HG03139 (cell line): Measurements from ENCODE around the gene COLEC11.

Experiments
- ATAC-seq: cut with Tn5 transposase; IDR thresholded peaks from one replicate; pipeline ENCODE4 v1.9.1; 2021; ENCODE audit not compliant: unreplicated experiment

Gene COLEC11

DNA sequence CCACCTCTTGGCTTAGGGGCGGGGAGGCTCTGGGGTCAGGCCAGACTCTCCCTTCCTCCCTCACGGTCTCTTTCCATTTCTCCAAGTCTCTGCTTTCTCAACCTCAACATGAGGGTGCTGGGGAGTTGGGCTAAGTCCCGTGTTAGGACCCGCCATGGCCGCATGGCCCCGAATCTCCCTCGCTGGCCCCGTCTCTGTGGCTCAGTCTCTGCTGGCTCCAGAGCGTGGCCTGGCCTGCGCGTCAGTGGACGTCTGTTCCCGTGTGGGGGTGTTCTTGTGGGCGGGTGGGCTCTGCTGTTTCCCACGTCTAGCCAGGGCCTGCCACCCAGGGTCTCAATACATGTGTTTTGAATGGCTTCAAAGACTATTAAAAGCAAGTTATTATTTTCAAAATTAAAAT is 75.5 kb downstream of the COLEC11 start:
- no peak for ATAC-seq

DNA sequence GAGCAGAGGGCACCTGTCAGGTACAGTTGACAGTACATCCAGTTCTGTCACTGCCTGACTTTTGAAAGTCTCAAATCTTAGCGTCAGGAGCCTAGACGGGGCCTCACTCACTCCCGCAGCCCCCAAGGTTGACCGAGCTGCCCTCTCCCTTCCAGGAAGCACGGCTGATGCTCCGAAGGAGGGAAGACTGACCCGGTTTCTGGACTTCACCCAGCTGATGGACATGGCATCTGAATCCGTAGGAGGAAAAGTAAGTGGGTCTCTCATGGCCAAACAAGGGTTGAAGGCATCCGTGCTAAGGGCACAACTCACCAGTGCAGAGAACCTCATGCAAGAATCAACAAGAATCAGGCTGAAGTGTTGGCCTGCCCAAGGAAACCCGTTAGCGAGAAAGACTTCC is 76.0 kb downstream of the COLEC11 start:
- ATAC-seq, result no peak

DNA sequence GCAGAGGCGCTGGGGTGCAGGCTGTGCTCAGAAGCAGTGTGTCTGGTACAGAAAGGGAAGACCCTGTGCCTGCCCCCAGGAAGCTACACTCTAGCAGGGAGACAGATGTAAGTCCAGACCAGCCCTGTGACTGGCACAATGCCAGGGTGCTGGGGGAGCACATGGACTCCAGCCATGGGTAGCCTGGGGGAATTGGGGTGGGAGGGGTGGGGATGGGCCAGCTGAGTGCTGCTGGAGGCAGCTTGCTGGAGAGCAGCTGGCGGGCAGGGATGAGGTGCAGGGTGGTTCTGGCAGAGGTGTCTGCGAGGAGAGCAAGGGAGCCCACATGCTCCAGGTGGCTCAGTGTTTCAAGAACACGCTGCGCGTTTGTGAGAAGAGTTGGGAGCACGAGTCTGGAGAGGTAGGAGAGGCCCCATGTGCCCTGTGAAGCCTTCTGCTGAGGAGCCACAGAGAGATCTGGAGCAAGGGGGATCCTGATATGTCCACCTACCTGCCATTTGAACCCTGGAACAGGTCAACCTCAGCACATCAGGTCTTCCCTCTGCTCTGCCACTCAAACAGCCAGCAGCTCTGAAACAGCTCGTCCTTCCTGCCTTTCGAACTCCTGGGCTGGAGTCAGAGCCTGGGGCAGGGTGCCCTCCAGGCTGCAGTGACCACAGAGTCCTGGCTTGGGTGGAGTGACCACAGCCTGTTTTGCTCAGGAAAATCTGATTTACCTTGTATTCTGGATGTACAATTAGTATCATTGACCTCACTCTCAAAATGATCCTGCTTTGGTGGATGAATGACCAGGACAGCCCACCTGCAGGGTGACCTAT is 78.2 kb downstream of the COLEC11 start:
- ATAC-seq, result no peak

DNA sequence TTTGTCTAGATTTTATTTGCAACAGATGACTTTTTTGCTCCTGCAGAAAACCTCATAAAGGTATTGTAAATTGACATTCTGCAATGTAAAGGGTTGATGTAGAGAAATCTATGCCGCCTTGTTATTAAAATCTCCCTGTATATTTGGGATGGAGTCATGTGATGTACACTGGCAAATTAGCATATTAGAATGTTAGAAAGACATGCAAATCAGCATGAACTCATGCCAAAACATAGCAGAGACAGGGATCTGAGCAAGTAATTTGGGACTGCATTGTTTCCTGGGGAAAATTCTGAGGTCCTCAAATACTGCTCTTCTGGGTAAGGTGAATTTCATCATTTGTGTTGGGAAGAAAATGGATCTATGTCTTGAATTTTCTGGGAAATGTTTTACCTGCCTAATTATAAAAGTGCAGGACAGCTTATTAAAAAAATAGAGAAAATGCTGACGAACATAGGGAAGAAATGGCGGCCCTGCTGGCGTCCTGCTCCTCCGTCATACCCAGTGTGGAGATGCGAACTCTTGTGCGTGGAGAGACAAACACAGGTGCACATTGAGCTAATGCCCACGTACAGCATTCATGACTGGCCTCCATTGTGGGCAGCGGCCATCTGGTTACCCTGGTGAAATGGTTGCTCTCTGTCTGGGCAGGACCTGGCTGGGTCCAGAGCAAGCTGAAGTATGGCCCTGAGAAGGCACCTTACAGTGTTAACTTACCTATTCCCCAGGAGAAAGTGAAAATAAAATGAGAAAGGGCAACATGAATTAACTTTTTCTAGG is 79.3 kb downstream of the COLEC11 start:
- ATAC-seq, result no peak

DNA sequence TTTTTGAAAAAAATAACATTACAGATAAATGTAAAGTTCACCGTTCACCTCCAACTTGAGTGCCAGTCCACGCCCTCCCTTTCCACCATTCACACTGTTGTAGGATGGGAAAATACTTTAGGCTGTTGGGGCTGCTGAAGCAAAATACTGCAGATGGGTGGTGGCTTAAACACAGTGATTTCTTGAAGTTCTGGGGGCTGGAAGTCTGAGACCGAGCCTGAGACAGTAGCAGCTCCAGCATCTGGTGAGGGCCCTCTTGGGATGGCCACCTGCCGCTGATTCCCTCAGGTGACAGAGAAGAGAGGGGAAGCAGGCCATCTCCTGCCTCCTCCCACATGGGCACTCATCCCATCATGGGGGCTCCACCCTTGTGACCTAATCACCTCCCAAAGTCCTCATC is 80.8 kb downstream of the COLEC11 start:
- ATAC-seq, result no peak

DNA sequence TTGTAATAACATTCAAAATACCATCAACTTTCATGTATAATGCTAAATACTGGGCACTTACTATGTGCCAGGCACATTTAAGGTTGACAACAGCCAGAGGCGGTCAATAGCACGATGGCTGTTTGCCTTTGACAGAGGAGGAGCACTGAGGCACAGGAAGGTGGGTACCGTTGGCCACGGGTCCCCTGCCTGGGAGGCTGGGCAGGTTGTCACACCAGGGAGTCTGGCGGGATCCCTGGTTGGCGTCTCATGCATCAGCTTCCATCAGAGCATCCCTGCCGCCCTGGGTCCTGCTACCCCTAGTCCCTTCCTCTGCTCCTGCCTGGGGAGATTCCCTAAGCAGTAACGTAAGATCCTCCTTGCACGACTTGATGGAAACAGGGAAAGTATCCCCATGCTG is 82.5 kb downstream of the COLEC11 start:
- no peak for ATAC-seq

DNA sequence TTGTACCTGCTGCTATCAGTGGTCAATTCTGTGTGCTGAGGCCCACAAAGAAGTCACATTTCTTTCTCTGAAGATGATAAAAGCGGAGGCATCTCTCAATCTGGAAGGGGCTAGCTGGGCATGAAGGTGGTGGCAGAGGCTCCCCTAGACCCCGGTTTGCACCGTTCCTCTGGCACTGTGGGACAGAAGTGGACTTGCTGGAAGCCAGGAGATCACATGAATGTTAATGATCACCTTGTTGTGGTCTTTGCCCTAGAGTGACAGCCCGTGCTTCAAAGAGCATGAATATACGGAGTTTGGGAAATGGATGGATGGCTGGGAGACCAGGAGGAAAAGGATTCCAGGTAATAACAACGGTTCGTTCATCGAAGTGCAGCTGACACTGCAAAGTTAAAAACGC is 83.3 kb downstream of the COLEC11 start:
- no peak for ATAC-seq

DNA sequence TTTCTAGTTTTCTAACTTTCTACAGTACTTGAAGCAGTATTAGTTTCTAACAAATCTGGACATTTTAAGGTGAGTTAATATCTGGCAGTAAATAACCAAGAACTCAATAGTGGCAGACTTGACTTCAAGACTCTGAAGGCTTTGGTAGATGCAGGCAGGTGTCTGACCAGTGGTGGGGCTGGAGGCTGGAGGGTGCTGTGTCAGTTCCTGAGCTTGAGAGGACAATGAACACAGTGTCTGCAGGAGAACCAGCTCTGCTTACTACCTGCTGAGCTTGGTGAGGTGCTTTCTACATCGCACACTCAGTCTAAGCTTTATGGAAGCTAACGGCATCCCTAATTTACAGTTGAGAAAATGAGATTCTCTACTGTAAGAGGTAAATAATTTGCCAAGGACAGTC is 84.3 kb downstream of the COLEC11 start:
- no peak for ATAC-seq

DNA sequence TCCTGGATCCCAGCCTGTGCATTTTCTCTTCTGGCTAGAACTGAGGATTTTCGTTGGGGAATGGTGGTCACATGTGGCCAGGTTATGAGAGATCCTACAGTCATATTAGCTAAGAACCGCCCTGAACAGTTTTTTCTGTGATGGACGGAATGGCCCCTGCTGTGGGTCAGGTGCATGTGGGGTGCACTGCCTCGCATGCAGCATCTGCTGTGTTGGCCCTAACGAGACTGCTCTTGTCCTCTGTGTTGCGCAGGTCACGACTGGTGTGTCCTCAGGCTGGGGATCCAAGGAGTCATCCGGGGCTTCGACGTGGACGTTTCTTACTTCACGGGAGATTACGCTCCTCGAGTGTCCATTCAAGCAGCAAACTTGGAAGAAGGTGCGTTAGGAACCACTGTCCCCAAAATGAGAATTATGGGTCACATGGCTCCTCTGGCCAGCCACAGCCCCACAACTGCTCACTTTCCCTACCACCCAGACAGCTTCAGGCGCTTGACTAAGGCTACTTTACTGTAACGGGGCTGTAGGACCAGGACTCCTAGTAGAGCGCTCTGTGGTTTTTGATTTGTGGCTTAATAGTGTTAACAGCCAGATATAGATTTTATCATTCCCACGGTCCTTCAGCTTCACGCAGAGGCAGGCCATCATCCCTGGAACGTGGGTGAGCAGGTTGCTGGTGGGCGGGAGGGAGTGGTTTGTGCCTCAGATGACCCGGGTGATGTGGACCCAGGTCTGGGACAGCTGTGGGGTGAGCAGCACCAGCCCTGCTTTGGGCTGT is 84.9 kb downstream of the COLEC11 start:
- no peak for ATAC-seq

DNA sequence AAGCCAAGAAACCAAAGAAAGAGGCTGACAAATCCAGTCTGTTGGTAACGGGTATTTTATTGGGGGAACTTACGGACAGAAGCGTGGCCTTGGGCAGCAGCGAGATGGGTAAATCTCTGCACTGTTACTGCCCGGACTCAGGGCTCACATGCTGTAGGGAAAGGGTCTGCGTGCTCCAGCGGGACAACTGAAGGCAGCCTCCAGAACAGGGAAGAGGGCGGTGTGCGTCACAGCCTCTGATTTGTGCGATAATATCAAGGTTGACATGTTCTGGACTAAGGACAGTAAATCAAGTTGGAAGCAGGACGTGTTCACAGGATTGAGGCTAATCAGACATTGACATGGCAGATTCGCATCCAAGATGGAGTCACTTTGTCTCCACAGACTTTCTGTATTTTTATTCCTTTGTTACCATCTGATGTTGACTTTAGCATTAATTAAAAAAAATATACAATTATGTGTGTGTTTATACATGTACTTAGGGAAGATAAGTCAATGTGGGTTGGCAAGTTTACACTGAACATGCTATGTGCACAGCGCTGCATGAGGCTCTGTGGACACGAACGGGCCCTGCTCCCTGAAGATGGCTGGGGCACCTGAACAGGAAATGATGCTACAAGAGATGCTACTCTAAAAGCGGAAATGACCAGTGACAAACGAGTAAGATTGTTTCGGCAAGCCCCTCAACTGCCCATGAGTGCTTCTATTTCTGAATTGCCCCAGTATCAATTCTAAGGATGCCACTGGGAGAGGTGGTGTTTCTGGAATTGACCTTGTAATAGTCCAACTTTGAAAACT is 85.8 kb downstream of the COLEC11 start:
- no peak for ATAC-seq

DNA sequence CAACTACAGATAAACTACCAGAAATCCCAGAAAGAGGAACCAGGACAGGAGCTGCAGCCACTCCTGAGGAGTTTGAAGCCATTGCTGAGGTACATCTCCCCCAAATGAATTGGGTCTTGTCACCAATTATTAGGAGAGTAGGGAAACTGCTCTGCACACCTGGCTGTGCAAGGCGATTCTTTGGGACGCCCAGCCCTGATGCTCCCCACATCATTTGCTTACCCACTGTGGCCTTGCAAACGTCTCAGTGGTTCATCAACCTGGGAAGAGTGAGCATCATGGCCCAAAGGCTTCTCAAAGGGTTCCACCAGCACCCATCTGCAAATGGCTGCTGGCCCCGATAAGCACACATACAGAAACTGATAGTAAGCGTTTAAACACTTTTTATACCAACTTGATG is 86.7 kb downstream of the COLEC11 start:
- no peak for ATAC-seq

DNA sequence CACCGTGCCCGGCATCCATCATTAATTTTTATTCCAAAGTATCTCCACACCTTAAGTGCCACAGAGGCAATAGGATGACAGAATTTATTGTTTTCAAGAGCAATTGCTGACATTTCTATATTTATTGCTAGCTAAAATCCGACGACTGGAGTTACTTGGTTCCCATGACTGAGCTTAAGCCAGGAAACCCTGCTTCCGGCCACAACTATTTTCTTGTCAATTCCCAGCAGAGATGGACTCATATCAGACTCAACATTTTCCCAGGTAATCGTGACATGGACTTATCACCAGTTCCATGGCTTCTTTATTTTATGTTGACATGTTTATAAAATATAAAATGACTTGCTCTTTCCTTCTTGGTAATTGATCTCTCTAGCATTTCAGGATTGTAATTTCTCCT is 87.9 kb downstream of the COLEC11 start:
- no peak for ATAC-seq

DNA sequence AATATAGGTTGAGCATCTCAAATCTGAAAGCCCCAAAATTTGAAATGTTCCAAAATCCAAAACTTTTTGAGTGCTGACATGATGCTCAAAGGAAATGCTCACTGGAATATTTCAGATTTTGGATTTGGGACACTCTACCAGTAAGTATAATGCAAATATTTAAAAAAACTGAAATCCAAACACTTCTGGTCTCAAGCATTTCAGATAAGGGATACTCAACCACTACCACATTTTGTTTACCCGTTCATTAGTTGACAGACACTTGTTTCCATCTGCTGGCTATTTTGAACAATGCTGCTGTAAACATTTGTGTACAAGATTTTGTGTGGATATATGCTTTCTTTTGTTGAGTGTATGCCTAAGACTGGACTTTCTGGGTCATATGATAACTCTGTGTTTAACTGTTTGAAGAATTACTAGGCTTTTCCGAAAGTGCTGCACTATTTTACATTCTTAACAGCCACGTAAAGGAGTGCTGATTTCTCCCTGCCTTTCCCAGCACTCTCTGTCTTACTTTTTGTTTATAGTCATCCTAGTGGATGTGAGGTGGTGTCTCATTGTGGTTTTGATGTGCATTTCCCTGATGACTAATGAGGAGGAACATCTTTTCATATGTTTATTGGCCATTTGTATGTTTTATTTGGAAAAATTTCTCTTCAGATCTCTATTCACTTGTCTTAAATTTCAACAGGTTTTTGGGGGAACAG is 89.0 kb downstream of the COLEC11 start:
- ATAC-seq, result no peak

DNA sequence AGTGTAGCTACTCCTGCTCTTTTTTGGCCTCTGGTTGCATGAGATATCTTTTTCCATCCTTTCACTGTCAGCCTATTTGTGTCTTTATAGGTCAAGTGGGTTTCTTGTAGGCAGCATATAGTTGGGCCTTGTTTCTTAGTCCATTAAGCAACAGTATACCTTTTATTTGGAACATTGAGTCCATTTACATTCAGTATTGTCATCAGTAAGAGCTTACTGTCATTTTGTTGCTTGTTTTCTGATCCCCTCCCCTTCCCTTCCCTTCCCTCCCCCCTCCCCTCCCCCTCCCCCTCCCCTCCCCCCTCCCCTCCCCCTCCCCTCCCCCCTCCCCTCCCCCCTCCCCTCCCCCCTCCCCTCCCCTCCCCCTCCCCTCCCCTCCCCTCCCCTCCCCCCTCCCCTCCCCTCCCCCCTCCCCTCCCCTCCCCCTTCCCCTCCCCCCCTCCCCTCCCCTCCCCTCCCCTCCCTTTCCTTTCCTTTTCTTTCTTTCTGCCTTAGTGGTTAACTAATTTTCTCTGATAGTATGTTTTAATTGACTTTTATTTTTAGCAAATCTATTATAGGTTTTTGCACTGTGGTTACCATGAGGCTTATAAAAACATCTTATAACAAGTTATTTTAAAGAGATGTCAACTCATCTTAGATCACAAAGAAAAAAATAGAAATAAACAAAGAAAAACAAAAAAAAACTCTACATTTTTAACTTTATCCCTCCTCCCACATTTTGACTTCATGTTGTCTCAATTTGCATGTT is 95.3 kb downstream of the COLEC11 start:
- no peak for ATAC-seq

DNA sequence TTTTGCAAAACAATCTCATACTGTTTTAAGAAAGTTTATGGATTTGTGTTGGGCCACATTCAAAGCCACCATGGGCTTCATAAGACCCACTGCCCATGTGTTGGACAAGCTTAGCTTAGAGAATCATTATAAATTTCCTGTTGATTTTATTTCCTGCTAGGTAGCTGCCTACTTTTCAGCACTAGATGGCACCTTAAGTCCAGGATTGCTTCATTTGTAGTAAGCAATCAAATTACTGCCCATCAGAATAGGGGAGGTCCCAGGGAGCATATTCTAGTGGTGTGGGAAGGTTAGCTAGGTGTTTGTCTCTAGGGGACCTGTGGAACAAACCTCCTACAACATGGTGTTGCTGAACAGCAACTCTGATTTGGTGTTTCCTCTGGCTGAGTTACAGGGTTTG is 97.5 kb downstream of the COLEC11 start:
- no peak for ATAC-seq
